PC-9 (cell line): ENCODE measurements around the gene VEGFD. TPM values are rescaled to one million over a fixed set of nuclear protein-coding genes. Genes with fewer than 3 reads are reported as not detected.

Experiments used
- BruUV-seq: library from RNA; stranded (reverse); fragments of 400-500 nt; replicated peaks from 2 replicates; lab custom pipeline; 2021; lab: Mats Ljungman, UMichigan
- CTCF ChIA-PET: fragments of 300-600 bp; sonication (Branson Sonifier 250); formaldehyde crosslinking; loops from one replicate; lab custom pipeline; 2022; ENCODE audit warnings: antibody characterized with exemption; lab: Charles Lee
- POLR2A ChIA-PET: fragments of 300-600 bp; sonication (Branson Sonifier 250); formaldehyde crosslinking; loops from one replicate; lab custom pipeline; 2022; ENCODE audit warnings: antibody characterized with exemption; ENCODE audit not compliant: unreplicated experiment; lab: Charles Lee
- DNase-seq, 2 experiments: peaks; one replicate each; pipeline versions ENCODE4 v3.0.0 to v3.0.0-alpha.2; 2015 to 2022; ENCODE audit warnings: mixed read lengths in 1 of 2
- H2AFZ ChIP-seq: fragments of 200-600 bp; sonication (generic); 2 replicates; pipeline ENCODE4 v1.8.1; 2017; ENCODE audit warnings: antibody characterized with exemption
- H3F3A ChIP-seq: fragments of 200-600 bp; sonication (generic); 2 replicates; pipeline ENCODE4 v1.8.1; 2017; ENCODE audit warnings: antibody characterized with exemption, mild to moderate bottlenecking, low read depth; ENCODE audit not compliant: insufficient read depth
- H3K27ac ChIP-seq: fragments of 200-600 bp; sonication (generic); 2 replicates; pipeline ENCODE4 v1.6.1; 2016; ENCODE audit warnings: mixed run types
- H3K27me3 ChIP-seq: fragments of 200-600 bp; sonication (generic); 2 replicates; pipeline ENCODE4 v1.6.1; 2016; ENCODE audit warnings: low read depth, mixed run types; ENCODE audit not compliant: insufficient read depth
- H3K36me3 ChIP-seq: fragments of 200-600 bp; sonication (generic); 2 replicates; pipeline ENCODE4 v1.6.1; 2016; ENCODE audit warnings: low read depth, mixed run types
- H3K4me1 ChIP-seq: fragments of 200-600 bp; sonication (generic); replicated peaks from 2 replicates; pipeline ENCODE4 v1.6.1; 2016; ENCODE audit warnings: mixed run types; ENCODE audit not compliant: insufficient read depth
- H3K4me2 ChIP-seq: fragments of 200-600 bp; sonication (generic); 2 replicates; pipeline ENCODE4 v1.6.1; 2017; ENCODE audit warnings: mixed run types
- H3K4me3 ChIP-seq: fragments of 200-600 bp; sonication (generic); 2 replicates; pipeline ENCODE4 v1.6.1; 2016; ENCODE audit warnings: mixed run types
- H3K79me2 ChIP-seq: fragments of 200-600 bp; sonication (generic); 2 replicates; pipeline ENCODE4 v1.6.1; 2017; ENCODE audit warnings: low read depth, mixed run types
- H3K9me2 ChIP-seq: fragments of 200-600 bp; sonication (generic); 2 replicates; pipeline ENCODE4 v1.8.1; 2017; ENCODE audit warnings: mild to moderate bottlenecking; ENCODE audit not compliant: insufficient read depth
- H3K9me3 ChIP-seq: fragments of 200-600 bp; sonication (generic); 2 replicates; pipeline ENCODE4 v1.8.1; 2016; ENCODE audit warnings: low read depth; ENCODE audit not compliant: insufficient read depth
- H4K20me1 ChIP-seq: fragments of 200-600 bp; sonication (generic); 2 replicates; pipeline ENCODE4 v1.8.1; 2017; ENCODE audit not compliant: insufficient read depth
- CTCF ChIP-seq: fragments of 200-600 bp; sonication (generic); conservative IDR thresholded peaks from 2 replicates; pipeline ENCODE4 v1.6.1; 2017; ENCODE audit warnings: mixed run types, antibody characterized with exemption, mild to moderate bottlenecking, moderate library complexity
- EZH2 ChIP-seq: fragments of 200-600 bp; sonication (generic); IDR thresholded peaks from 2 replicates; pipeline ENCODE4 v1.8.0; 2017; ENCODE audit warnings: antibody characterized with exemption, low read depth
- intact Hi-C: fragments of 100-400 bp; cut with micrococcal nuclease; formaldehyde crosslinking; loops from one replicate; pipeline ENCODE4 v1.10.0; 2022; ENCODE audit not compliant: unreplicated experiment
- total RNA-seq: library from RNA; stranded (reverse); gene quantifications from 2 replicates; pipeline ENCODE4 v1.2.3, GENCODE V29; 2021

VEGFD gene
- total RNA-seq, 1 experiment from 2014 or later, result 2.5 TPM

- 0 out of 2 replicates have a peak, but pooled peaks cover 6% of the 10 kb centered on the region for H3K36me3 ChIP-seq
- intact Hi-C loops, result loop anchor here (10.0 kb wide), 1 partner anchor 48 kb away; no protein-coding TSS in a partner anchor
- H3K4me2 ChIP-seq, result no peak overlapping the region
- no peaks in the 10 kb centered on the region for H3K9me2 ChIP-seq
- no peaks in the 10 kb centered on the region for H3K9me3 ChIP-seq
- no peaks in the 10 kb centered on the region for H3K4me1 ChIP-seq
- ChIA-PET POLR2A (interaction anchor here (0.6 kb wide), 1 partner anchor 478 kb away, joined by 13 read pairs; no protein-coding TSS in a partner anchor), CTCF (no interaction called here)
- H3K79me2 ChIP-seq, result no peaks in the 10 kb centered on the region
- H4K20me1 ChIP-seq, result no peaks in the 10 kb centered on the region
- no TSS peak for BruUV-seq
- H3K4me3 ChIP-seq, result no peak overlapping the region
- H3K27ac ChIP-seq, result no peak overlapping the region
- no peak overlapping the region for H2AFZ ChIP-seq
- no peak for DNase-seq
- no peaks in the 10 kb centered on the region for H3F3A ChIP-seq
- no peaks in the 10 kb centered on the region for H3K27me3 ChIP-seq
- TF ChIP-seq CTCF (no peak), EZH2 (no peak)
These were observed 32.1 kb upstream of the VEGFD start for GRCh38 chrX:15416133-15416993.

- no peaks in the 10 kb centered on the region for H3K27me3 ChIP-seq
- no peak overlapping the region for H3K27ac ChIP-seq
- H3K4me1 ChIP-seq, result no peaks in the 10 kb centered on the region
- no peaks in the 10 kb centered on the region for H4K20me1 ChIP-seq
- no peak for TF ChIP-seq EZH2
- H3K79me2 ChIP-seq, result no peaks in the 10 kb centered on the region
- H3K9me3 ChIP-seq, result no peaks in the 10 kb centered on the region
- H3K4me2 ChIP-seq, result no peak overlapping the region
- no peaks in the 10 kb centered on the region for H3K9me2 ChIP-seq
- CTCF ChIA-PET, result no interaction called here
- no peaks in the 10 kb centered on the region for H3F3A ChIP-seq
- no peak overlapping the region for H3K4me3 ChIP-seq
- no peak overlapping the region for H2AFZ ChIP-seq
- POLR2A ChIA-PET, result no interaction called here
- H3K36me3 ChIP-seq, result 0 out of 2 replicates have a peak, but pooled peaks cover 2% of the 10 kb centered on the region
- no TSS peak for BruUV-seq
- intact Hi-C loops, result loop anchor here (10.0 kb wide), 1 partner anchor 52 kb away; no protein-coding TSS in a partner anchor
- DNase-seq, result no peak
These were observed 28.9 kb upstream of the VEGFD start for GRCh38 chrX:15413101-15413500.

DNA sequence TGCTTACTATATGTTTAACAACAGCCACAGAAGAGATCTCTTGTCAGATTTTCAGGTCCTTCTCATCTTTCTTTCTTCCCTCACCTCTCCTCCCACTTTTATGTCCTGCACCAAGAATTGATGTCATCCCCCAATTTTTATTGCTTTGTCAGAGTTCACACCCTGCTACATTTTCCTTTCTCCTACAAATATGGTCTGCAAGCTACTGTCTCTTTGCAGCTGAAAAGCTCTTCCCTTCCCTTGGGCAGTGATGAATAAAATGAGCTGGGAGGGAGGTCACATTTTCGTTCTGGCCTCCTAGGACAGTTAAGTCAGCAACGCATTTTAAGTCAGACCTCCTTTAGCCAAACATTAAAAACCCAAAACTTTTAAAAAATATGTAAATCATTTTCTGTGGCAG, 26.7 kb upstream of the VEGFD start:
- Histone ChIP-seq H3K9me2 (no peaks in the 10 kb centered on the region), H3K4me3 (no peak overlapping the region), H3K4me1 (no peaks in the 10 kb centered on the region), H4K20me1 (no peaks in the 10 kb centered on the region), H3K4me2 (no peak overlapping the region), H2AFZ (no peak overlapping the region), H3F3A (no peaks in the 10 kb centered on the region), H3K27ac (no peak overlapping the region), H3K9me3 (no peaks in the 10 kb centered on the region), H3K27me3 (no peaks in the 10 kb centered on the region), H3K79me2 (no peaks in the 10 kb centered on the region), H3K36me3 (no peaks in the 10 kb centered on the region)
- ChIA-PET POLR2A (no interaction called here), CTCF (no interaction called here)
- BruUV-seq, result no TSS peak
- DNase-seq, result no peak
- intact Hi-C loops, result loop anchor here (10.0 kb wide), 1 partner anchor 54 kb away; no protein-coding TSS in a partner anchor
- TF ChIP-seq EZH2, result no peak
- TF ChIP-seq CTCF, result no peak
